ENCODE measurements around the gene NLRC3.

NLRC3 gene

DNA sequence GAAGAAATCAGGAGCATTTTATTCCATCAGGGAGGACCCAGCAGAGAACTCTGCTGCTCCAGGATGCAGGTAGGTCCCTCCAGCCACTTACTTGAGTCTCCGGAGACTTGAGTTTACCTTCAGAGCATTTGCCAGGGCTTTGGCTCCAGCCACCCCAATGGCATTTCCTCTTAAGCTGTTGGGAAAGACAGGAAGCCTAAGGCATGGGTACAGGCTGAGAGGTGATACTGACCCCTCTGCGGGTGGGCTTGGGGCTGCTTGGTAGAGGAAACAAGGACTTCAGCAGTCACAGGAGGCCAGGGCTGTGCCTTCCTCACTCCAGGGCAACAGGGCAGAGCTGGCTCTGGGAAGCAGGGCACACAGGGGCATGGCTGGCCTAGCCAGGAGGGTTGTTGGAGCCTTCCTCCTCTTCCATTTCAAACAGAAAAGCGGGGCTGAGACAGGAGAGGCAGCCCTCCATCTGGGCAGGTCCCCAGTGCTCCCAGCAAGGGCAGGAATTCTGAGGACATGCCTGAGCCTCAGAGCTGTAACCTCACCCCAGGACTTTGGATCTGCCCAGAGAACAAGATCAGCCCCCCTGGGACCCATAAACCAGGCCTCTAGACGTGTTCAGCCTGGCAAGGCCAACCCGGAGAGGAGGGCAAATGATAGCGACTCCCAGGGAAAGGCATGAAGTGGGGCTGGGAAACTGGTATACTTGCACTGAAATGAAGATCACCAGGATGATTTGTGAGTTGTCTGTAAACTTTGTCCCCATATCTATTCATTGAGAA is 34.4 kb downstream of the NLRC3 start:
- DNase-seq, result no peak

DNA sequence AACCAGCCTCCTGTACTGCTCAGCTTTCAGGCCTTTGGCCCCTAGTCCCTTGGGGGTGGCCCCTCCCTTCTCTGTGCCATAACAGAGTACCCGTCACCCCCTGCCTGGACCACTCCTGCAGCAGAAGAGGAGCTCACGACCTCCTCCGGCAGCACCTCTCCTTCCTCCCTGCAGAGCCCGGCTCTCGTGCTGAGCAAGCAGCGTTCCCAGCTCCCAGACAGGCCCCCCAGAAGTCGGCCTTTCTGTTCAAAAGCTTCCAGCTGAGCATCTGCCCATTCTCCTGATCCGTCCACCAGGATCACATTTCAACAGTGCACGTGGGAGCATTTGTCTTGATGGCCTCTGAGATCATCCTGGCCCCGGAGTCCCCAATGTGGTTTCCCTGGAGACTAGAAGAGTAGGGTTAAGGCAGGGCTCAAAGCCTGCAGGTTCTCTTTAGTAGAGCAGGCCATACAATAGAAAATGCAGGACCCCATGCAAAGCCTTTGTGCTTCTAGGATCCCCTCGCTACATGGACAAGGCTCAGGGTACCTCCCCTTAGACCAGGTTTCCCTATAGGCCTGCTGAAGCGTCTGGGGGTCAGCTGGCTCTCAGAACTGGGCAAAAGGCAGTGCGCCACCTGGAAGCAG is 35.6 kb downstream of the NLRC3 start:
- DNase-seq, result no peak

DNA sequence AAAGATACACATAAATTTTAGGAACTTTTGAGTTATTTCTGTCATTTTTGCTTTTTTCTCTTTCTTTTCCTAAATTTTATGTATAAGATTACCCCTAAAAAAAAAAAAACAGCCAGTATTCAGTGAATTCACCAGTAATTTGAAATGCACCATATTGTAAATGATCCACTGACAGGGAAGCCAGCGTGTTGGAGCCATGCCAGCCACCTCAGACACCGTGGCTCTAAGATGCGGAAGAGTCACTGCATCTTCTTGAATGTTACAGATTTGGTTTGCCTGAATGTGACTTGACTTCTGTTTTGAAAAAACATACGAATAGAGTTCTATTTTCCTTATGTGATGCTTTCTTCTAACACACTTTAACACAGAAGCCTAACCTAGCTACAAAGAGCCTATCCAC is 39.0 kb downstream of the NLRC3 start:
- DNase-seq, result no peak

DNA sequence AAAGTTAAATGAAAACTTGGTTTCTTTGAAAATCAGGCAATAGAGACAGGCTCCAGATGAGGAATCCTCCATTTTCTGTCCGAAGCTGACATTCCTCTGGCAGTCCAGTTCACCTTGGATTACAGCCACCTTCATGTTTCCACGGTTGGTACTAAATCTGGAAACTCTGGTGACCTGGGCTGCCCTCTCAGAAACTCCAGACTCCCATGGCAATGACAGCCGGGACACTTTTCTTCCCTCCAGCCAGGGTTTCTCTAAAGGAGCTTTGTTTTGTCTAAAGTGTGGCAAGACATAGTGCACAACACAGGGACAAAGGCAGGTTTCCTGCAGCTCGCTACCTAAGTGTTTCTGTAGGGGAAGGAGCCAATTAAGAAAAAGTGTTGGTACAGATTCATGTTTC is 40.4 kb downstream of the NLRC3 start:
- DNase-seq, result no peak

DNA sequence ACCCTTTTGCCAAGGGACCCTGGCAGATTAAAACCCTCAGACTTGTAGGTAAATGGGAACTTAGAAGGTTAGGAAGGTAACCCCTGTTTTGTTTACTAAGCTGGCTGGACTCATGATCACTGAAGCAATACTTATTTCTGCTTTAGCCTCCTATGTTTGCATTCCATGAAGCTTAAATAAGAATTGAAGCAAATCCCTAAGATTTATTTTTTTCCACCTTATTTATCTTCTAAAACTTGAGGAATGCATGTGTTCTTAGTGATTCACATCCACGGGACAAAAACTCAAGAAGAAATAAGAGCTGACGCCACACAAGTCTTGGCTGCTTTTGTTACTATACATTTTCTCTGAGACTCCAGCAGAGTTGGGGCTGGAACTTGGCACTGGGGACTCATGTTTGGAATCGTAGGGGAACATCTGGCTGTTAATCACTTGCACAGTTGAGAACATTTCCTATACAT is 40.9 kb downstream of the NLRC3 start:
- no peak for DNase-seq

DNA sequence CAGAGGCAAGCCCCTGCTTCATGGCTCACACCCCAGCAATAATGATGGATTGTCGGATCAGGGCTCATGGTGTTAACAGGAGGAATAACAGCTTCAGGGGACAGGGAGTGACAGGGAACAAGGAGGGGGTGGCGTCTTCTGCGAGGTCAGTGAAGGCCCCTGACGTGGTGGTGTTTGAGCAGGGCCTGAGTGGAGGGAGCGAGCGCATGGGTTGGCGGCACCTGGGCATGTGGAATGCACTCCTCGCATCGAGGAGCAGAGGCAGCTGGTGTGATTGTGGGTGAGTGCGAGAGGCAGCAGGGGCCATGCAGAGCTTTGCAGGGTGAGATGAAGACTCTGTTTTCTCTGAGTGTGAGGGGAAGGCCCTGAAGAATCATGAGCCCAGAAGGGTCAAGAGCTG is 43.1 kb downstream of the NLRC3 start:
- no peak for DNase-seq

DNA sequence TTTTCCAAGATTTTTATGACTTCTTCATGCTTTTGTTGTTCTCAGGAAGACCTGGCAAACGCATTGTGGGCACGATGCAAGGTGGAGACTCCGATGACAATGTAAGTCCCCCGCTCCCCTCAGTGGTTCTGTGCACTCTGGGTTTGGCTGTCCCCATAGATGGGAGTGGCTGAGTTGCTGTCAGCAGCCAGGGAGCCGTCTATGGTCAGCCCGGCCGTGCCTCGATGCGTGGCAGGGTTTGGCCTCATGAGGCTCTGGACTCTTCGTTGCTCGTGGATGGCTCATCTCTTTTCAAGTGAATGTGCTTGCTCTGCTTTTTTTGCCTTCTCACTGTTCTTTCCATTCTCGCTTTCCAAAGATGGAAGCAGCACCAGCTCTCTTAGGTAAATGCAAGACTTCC is 44.5 kb downstream of the NLRC3 start:
- no peak for DNase-seq

DNA sequence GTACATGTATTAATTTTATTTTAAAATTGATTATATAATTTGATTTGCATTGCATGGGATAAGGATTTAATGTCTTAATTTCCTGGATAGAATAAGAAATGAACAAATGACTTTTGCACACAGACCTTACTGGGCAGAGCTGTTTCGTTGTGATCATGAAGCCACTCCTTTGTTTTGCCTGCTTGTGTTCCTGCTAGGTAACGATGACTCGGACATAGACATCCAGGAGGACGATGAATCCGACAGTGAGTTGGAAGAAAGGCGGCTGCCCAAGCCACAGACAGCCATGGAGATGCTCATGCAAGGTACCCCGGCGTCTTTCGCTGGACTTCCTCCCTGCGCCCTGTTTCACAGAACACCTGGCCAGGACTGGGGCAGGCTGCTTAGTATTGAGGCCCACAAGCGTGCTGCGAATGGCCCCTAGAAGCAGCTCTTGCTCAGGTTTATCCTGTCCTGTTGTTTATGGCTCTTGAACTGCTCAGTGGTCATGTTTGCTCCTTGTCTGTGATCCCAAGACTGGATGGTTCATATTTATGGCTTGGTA is 46.8 kb downstream of the NLRC3 start:
- no peak for DNase-seq

DNA sequence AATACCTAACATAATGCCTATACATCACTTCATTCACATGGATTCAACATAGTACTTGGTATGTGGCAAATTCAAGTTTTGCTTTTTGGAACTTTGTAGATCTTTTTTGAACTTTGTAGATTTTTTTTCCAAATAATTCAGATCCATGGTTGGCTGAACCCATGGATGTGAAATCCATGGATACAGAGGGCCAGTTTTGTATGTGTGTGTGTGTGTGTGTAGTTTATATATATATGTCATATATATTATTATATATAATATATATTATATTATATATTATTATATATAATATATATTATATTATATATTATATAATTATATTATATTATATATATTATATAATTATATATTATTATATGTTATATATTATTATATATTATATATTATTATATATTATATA is 48.0 kb downstream of the NLRC3 start:
- no peak for DNase-seq

DNA sequence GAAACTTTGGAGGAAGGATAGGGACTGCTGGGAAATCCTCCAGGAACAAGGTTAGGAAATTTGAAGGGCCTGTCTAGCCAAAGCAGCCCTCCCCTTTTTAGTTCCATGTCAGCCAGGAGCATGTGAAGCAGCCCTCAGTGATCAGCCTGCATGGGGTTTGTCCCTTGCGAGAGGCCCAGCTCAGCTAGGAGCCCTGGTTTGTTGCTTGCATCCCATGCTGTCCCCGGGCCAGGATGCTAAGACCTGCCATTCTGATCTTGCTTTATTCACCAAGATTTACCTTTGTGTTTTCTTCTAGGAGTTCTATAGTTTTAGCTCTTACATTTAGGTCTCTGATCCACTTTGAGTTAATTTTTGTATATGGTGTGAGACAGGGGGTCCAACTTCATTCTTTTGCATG is 48.8 kb downstream of the NLRC3 start:
- no peak for DNase-seq

DNA sequence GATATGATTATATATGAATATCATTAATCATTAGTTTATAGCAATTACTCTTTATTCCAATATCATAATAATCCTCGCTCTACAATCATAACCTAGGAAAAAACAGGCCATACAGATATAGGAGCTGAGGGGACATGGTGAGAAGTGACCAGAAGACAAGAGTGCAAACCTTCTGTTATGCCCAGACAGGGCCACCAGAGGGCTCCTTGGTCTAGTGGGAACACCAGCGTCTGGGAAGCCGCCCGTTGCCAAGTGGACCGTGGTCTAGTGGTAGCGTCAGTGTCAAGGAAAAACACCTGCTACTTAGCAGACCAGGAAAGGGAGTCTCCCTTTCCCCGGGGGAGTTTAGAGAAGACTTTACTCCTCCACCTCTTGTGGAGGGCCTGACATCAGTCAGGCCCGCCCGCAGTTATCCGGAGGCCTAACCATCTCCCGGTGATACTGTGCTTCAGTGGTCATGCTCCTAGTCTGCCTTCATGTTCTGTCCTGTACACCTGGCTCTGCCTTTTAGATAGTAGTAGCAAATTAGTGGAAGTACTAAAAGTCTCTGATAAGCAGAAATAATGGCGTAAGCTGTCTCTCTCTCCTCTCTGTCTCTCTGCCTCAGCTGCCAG is 49.9 kb downstream of the NLRC3 start:
- DNase-seq, result peak; percentile 10

DNA sequence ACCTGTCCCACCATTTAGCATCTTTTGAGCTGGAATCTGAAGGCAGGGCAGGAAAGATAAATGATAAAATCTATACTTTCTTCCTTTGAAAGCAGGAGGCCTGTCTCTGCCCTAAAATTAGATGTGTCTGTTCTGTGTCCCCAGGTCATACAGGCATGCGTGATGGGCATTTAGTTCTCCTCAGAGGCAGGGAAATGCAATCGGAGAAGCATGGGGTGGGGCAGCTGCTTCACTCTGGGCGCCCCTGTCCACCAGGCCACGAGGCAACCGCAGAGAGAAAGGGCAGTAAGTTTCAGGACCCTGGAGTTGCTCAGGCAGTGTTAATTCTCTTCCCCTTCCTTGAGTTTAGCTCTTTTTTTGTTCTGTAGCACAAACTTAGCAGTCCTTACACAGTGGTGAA is 51.3 kb downstream of the NLRC3 start:
- no peak for DNase-seq

DNA sequence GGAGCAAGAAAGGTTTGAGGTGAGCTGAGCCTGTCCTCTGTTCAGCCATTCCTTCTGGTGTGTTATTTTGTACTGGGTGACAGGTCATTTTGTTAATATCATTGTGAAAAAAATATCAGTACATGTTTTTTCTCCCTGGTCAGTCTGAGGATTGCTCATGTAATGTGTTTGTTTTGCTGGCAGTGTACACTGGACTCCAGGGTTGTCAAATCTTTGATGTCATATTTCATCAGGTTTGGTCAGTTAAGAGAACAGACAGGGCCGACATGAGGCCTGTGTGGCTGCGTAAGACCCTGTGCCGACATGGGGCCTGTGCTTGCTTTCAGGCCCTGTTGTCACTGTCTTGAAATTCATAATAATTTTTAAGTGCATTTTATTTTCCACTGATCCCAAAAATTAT is 53.9 kb downstream of the NLRC3 start:
- no peak for DNase-seq

DNA sequence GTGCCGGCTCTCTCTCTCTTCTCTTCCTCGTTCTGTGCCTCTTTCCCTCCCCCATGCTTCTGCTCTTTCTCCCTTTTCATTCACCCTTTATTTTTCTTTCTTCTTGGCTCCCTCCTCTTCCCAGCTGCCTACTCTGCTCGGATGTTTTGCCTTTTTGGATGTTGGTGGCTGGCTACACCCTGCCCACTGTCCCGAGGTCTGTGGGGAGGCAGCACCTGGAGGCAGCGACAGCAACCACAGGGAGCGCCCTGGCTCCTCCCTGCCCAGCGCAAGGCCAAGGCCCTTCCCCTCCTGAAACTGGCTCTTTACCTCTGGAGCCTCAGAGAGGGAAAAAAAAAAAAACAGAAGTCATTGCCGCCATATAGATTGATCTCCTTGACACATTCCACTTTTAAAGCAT is 56.4 kb downstream of the NLRC3 start:
- no peak for DNase-seq

DNA sequence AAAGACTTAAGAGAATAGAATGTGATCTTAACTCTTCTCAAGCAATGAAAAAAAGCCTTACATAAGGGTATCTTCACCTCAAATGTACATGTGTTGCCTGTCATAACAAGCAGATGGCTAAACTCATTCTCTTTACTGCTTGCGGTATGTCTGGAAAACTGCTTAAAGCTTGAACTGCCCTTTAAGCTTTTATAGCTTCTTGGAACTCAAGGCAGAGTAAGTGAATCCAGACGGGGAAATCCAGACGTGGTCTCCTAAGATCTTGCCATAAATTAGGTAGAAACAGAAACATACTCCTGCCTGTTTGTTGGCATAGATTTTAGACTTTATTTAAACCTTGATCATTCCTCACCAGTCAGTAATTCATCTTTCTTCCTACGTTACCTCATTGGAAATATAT is 56.8 kb downstream of the NLRC3 start:
- no peak for DNase-seq

DNA sequence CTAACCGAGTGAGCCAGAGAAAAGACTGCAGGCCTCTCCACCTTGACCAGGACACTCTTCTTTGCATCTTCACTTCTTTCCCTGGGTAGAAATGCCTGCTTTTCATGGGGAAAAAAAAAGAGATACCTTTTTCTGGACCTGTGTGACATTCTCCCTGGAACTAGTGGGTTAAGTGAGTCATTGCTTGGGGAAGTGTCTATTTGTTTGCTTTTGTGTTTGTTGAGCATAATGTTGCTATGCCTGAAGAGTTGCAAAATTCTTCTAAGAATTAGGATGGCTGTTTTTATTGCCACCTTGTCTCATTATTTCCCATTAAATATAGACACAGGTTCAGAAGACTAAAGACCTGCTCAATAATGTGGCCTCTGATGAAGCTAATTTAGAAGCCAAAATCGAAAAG is 57.6 kb downstream of the NLRC3 start:
- no peak for DNase-seq

DNA sequence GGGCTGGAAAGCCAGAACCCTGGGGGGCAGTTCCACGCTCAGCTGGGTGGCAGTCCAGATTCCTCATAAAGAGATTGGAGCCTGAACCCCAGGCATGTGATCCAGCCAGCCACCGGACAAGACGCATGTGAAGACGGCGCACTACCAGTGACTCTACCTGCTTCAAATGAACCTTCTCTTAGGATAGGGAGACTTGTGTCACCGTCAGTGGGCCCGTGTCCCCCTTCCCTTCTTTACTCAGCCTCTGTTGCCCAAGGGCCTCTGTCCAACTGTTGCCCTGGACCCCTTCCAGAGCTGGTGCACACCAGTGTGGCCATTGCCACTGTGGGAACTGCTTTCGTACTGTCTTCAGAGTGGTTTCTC is 58.2 kb downstream of the NLRC3 start:
- no peak for DNase-seq

DNA sequence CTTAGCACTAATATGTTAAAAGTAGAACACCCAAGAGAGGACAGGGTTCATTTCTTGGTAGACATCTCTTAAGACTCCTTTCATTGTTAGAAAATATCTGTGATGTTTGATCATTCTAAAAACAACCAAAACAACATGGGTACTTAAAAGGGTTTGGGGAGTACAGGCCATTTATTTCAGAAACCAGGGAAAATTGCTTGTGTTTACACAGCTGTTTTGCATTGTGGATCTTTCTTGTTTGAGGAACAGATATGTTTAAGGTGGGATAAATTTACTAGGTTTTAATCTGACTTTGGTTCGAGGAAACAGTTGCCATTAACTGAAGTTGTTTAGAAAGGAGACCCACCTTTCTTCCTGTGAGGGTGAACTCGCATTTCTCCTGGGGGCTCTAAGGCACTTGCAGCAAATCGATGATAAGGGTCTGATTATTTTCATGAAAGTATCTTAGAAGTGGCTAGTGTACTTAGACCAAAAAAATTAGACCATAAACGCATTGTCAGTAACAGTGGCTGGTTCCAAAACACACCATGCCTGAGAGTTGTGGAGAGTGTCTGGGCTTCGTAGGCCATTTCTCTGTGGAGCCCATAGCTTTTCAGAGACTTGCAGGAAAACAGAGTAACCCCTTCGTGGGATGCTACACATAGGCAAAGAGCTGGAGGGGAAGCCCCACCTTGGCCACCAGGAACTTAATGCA is 58.8 kb downstream of the NLRC3 start:
- no peak for DNase-seq

DNA sequence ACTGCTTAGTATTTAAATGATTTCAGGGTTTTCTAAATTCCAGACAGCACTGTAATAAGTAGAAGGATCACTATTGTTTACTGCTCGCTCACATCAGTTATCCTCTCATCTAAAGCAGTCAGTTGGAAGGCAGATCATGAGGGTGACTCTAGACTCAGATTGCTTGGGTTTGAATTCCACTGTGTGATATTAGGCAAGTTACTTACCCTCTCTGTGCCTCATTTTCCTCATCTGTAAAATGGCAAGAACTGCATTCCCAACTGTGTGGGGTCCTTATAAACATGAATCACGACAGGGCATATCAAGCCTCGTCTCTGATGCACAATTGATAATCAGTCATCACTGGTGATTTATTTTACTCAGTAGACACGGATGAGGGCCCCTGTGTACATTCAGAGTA is 61.3 kb downstream of the NLRC3 start:
- no peak for DNase-seq

DNA sequence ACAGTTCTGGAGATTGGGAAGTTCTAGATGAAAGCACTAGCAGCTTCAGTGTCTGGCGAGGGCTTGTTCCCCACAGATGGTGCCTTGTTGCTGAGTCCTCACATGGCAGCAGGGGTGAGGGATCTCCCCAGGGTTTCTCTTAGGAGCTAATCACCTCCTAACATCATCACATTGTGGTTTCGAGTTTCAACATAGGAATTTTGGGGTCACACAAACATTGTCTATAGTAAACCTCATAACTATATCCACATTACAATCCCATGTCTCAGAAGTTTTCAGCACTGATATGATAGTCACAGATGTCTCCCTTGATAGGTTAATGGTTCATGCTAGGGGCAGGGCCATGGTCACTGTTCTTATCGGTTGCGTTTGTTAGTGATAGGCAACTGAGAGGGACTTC is 62.6 kb downstream of the NLRC3 start:
- no peak for DNase-seq

DNA sequence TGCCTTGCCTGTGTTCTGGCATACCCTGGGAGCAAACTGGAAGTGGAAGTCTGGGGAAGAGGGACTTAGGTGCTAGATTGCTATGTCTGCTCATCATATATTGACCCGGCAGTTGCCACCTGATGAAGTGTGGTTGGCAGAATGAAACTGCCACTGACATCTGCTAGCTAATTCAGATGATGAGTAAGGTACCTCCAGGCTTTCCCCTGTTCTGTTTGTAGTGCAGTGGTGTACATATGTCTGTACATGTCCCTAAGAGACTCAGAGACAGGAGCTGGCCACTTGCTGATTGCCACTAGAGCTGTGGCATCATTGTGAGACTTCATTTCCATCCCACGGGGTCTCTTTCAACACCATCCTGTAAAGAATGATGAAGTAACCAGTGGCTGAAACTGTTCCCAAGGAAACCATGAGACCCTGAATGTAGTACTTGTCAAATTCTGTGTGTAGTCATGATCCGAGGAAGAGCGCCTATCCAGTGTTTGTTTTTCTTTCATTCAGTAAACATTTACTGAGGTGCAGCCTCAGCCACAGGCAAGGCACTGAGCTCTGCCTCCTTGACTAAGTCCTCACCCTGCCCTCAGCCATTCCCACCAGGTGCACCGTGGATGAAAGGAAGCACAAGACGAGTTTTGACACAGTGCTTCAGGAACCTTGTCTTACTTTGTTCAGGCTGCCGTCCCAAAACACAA is 63.2 kb downstream of the NLRC3 start:
- no peak for DNase-seq

DNA sequence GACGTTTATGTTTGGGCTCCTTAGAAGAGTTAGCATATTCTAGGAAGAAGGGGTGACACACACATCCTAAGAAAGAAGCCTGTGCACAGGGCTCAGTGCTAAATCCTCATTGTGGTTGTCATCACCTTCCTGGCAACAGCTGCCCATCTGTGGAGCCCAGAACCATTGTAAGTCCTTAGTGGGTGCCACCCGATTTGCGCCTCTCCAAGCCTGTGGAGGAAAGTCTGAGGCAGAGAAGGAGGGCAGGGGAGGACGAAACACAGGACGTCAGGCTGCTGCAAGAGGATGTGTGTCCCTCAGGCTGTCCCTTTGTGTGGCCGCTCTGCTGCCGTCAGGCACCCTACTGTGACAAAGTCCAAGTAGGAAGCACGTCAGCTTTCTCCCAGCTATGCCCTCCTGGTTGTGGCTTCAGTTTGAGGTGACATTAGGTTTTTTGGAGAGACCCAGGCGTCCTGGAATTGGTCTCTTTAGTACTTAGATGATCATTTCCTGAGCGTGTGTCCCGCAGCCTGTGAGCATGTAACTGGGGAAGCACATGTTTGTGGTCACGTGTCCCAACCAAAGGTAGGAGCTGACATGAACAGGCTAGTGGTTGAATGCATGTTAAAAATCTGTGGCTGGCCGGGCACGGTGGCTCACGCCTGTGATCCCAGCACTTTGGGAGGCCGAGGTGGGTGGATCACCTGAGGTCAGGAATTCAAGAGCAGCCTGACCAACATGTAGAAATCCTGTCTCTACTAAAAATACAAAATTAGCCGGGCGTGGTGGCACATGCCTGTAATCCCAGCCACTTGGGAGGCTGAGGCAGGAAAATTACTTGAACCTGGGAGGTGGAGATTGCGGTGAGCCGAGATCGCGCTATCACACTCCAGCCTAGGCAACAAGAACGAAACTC is 65.7 kb downstream of the NLRC3 start:
- no peak for DNase-seq

All from central memory CD4-positive, alpha-beta T cell (primary cell).